SK-N-SH (cell line): ENCODE results near the gene LONP2. TPM values are rescaled to one million over a fixed set of nuclear protein-coding genes. Genes with fewer than 3 reads are reported as not detected.

Experiments
- CTCF ChIA-PET: fragments of 300-600, 350-600 bp; formaldehyde crosslinking; extraction: SDS; loops from one replicate; lab custom pipeline; 2021; lab: Yijun Ruan, JAX
- POLR2A ChIA-PET: fragments of 350-600 bp; sonication (Branson Sonifier 250); formaldehyde crosslinking; extraction: SDS; loops from one replicate; lab custom pipeline; 2020; ENCODE audit warnings: antibody characterized with exemption, inconsistent platforms; lab: Yijun Ruan, JAX
- DNase-seq: peaks from one replicate; pipeline ENCODE4 v3.0.0; 2012
- H2AFZ ChIP-seq: fragments of 200-600 bp; sonication (generic); 2 replicates; pipeline ENCODE4 v1.8.1; 2016; ENCODE audit warnings: antibody characterized with exemption, mild to moderate bottlenecking, low read depth
- H3F3A ChIP-seq: fragments of 200-600 bp; sonication (generic); replicated peaks from 2 replicates; pipeline ENCODE3; 2016; ENCODE audit warnings: antibody characterized with exemption, mild to moderate bottlenecking; ENCODE audit not compliant: insufficient read depth
- H3K27ac ChIP-seq, 2 experiments: fragments of 200-500 bp in 1 of 2; fragments of 200-600 bp in 1 of 2; sonication (Bioruptor generic) in 1 of 2; sonication (generic), shearing (Covaris generic) in 1 of 2; 2 replicates each; pipeline versions ENCODE4 v1.5.1 to v1.6.1; 2014 to 2016; ENCODE audit warnings: low read depth in 2 of 2, inconsistent platforms in 1 of 2, low read length in 1 of 2, mild to moderate bottlenecking in 1 of 2, mixed read lengths in 1 of 2
- H3K27me3 ChIP-seq: fragments of 200-600 bp; sonication (generic), shearing (Covaris generic); 2 replicates; pipeline ENCODE4 v1.6.1; 2016; ENCODE audit warnings: mixed run types; ENCODE audit not compliant: insufficient read depth
- H3K36me3 ChIP-seq, 2 experiments: fragments of 200-500 bp in 1 of 2; fragments of 200-600 bp in 1 of 2; sonication (Bioruptor generic) in 1 of 2; sonication (generic) in 1 of 2; replicated peaks in 1 of 2; 2 replicates each; pipeline versions ENCODE3 to v1.5.1; 2014 to 2016; ENCODE audit warnings: low read length in 1 of 2, mild to moderate bottlenecking in 1 of 2; ENCODE audit not compliant: insufficient read depth in 2 of 2, control insufficient read depth in 1 of 2
- H3K4me1 ChIP-seq, 2 experiments: fragments of 200-500 bp in 1 of 2; fragments of 200-600 bp in 1 of 2; sonication (Bioruptor generic) in 1 of 2; sonication (generic), shearing (Covaris generic) in 1 of 2; 2 replicates each; pipeline versions ENCODE4 v1.5.1 to v1.6.1; 2014 to 2016; ENCODE audit warnings: low read depth in 1 of 2, low read length in 1 of 2, mixed run types in 1 of 2; ENCODE audit not compliant: insufficient read depth in 2 of 2, control insufficient read depth in 1 of 2
- H3K4me2 ChIP-seq: fragments of 200-600 bp; sonication (generic), shearing (Covaris generic); 2 replicates; pipeline ENCODE4 v1.6.1; 2017; ENCODE audit warnings: mixed run types
- H3K4me3 ChIP-seq, 2 experiments: fragments of 200-500 bp in 1 of 2; fragments of 200-600 bp in 1 of 2; sonication (Bioruptor generic) in 1 of 2; sonication (generic), shearing (Covaris generic) in 1 of 2; 2 replicates each; pipeline versions ENCODE4 v1.5.1 to v1.8.1; 2014 to 2016; ENCODE audit warnings: low read depth in 2 of 2, inconsistent platforms in 1 of 2, low read length in 1 of 2, mild to moderate bottlenecking in 1 of 2, mixed read lengths in 1 of 2, moderate library complexity in 1 of 2
- H3K79me2 ChIP-seq: fragments of 200-600 bp; sonication (generic); 2 replicates; pipeline ENCODE4 v1.8.1; 2017; ENCODE audit warnings: mild to moderate bottlenecking; ENCODE audit not compliant: insufficient read depth
- H3K9ac ChIP-seq: fragments of 200-600 bp; sonication (generic); 2 replicates; pipeline ENCODE4 v1.6.1; 2017; ENCODE audit warnings: mixed run types
- H3K9me2 ChIP-seq: fragments of 200-600 bp; sonication (generic); 2 replicates; pipeline ENCODE4 v1.6.1; 2017; ENCODE audit warnings: mixed run types
- H3K9me3 ChIP-seq: fragments of 200-600 bp; sonication (generic); 2 replicates; pipeline ENCODE4 v1.6.1; 2017; ENCODE audit warnings: mixed run types, mild to moderate bottlenecking, moderate library complexity
- H4K20me1 ChIP-seq: fragments of 200-600 bp; sonication (generic); 2 replicates; pipeline ENCODE4 v1.6.1; 2017; ENCODE audit warnings: mild to moderate bottlenecking, mixed run types; ENCODE audit not compliant: insufficient read depth
- CHD2 ChIP-seq: fragments of 150-350 bp; IDR thresholded peaks from 2 replicates; pipeline ENCODE4 v1.6.1; 2018; ENCODE audit warnings: low read length; ENCODE audit not compliant: partially characterized antibody
- ELF1 ChIP-seq: IDR thresholded peaks from 2 replicates; pipeline ENCODE4 v1.4.0; 2012
- EZH2phosphoT487 ChIP-seq: fragments of 200-600 bp; sonication (generic); IDR thresholded peaks from 2 replicates; pipeline ENCODE4 v1.6.1; 2017; ENCODE audit warnings: low read depth, mixed run types, mild to moderate bottlenecking, antibody characterized with exemption, moderate library complexity, borderline replicate concordance
- FOXJ3 ChIP-seq: sonication (generic); formaldehyde crosslinking; IDR thresholded peaks from 2 replicates; pipeline ENCODE4 v1.5.1; 2020; ENCODE audit warnings: mild to moderate bottlenecking, missing genetic modification reagents
- GABPA ChIP-seq: IDR thresholded peaks from 2 replicates; pipeline ENCODE4 v1.4.0; 2012; ENCODE audit warnings: low read depth, mild to moderate bottlenecking
- JUND ChIP-seq: IDR thresholded peaks from 2 replicates; pipeline ENCODE4 v1.4.0; 2012
- NFIC ChIP-seq: IDR thresholded peaks from 2 replicates; pipeline ENCODE4 v1.4.0; 2012; ENCODE audit warnings: borderline replicate concordance
- NRF1 ChIP-seq: IDR thresholded peaks from 2 replicates; pipeline ENCODE4 v1.6.1; 2012; ENCODE audit warnings: low read depth, mild to moderate bottlenecking, low read length
- POLR2AphosphoS5 ChIP-seq: IDR thresholded peaks from 2 replicates; pipeline ENCODE4 v1.6.1; 2012; ENCODE audit warnings: low read depth, low read length
- RCOR1 ChIP-seq: fragments of 150-350 bp; IDR thresholded peaks from 2 replicates; pipeline ENCODE4 v1.6.1; 2017; ENCODE audit warnings: antibody characterized with exemption, low read length
- SIN3A ChIP-seq: IDR thresholded peaks from 2 replicates; pipeline ENCODE4 v1.6.1; 2012; ENCODE audit warnings: low read depth, mild to moderate bottlenecking, low read length, moderate library complexity, borderline replicate concordance
- SMC3 ChIP-seq: IDR thresholded peaks from 2 replicates; pipeline ENCODE4 v1.6.1; 2012; ENCODE audit warnings: low read depth, low read length, improper control_type of control experiment
- YY1 ChIP-seq: IDR thresholded peaks from 2 replicates; pipeline ENCODE4 v1.4.0; 2012; ENCODE audit warnings: low read depth, mild to moderate bottlenecking
- WGBS: methylation state at CpG from one replicate; pipeline ENCODE4 v1.1.6; 2017; ENCODE audit warnings: low lambda C conversion rate; 5-methylcytosine and 5-hydroxymethylcytosine counted together
- polyA plus RNA-seq, 3 experiments: library from polyadenylated mRNA; depleted of rRNA; stranded (reverse); fragments of >200 nt; gene quantifications; 2 replicates each; pipeline ENCODE4 v1.2.3, GENCODE V29; 2012
- TF ChIP-seq, protein P1 (sequence below): IDR thresholded peaks from 2 replicates; pipeline ENCODE4 v1.6.1; 2012; ENCODE audit warnings: mild to moderate bottlenecking, low read depth, low read length, moderate library complexity
- TF ChIP-seq, protein P2 (sequence below): fragments of 150-350 bp; IDR thresholded peaks from 2 replicates; pipeline ENCODE4 v1.6.1; 2017; ENCODE audit warnings: antibody characterized with exemption, low read length, low read depth, borderline replicate concordance
- TF ChIP-seq, protein P3 (sequence below): IDR thresholded peaks from 2 replicates; pipeline ENCODE4 v1.4.0; 2012; ENCODE audit warnings: low read depth

The LONP2 gene
- polyA plus RNA-seq, 1 of the 3 experiments (the other 2 are of a cell fraction), result 22.4 TPM

DNA sequence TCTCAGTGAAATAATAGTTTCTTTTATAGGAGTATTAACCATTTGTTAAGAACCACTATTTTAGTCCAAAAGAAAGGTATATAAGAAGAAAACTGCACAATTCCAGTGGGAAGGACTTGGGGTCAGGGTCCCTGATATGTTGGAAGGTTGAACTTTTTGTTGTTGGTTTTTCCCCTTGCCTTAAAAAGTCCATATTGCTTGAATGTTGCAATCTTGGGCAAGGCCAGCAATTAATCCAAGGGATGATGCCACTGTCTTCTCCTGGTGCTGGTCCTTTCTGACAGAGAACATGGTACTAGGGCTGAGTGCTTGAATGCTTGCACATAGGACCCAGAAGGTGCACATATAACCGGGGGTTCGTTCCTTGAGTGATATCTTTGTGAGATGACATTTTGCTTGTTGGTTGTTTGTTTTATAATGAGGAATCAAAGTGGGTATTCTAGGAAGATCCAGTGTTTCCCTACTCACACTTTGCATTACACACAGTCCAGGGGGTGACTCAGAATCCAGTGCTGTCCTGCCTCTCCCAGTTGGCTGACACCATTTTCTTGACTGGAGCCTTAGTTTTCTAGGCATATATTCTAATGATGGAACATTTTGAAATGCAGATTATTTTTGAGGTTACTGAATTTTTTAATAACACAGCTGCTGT is 86.2 kb downstream of the LONP2 start:
- CTCF ChIA-PET, result no interaction called here
- H3K79me2 ChIP-seq, result no peaks in the 10 kb centered on the region
- H3K4me1 ChIP-seq, result no peaks in the 10 kb centered on the region
- no peak for DNase-seq
- H3K4me3 ChIP-seq, result no peak overlapping the region
- no peak for TF ChIP-seq SIN3A
- TF ChIP-seq EZH2phosphoT487, result no peak
- TF ChIP-seq NFIC, result no peak
- no peak for TF ChIP-seq GABPA
- TF ChIP-seq RCOR1, result no peak
- TF ChIP-seq, protein P1, sequence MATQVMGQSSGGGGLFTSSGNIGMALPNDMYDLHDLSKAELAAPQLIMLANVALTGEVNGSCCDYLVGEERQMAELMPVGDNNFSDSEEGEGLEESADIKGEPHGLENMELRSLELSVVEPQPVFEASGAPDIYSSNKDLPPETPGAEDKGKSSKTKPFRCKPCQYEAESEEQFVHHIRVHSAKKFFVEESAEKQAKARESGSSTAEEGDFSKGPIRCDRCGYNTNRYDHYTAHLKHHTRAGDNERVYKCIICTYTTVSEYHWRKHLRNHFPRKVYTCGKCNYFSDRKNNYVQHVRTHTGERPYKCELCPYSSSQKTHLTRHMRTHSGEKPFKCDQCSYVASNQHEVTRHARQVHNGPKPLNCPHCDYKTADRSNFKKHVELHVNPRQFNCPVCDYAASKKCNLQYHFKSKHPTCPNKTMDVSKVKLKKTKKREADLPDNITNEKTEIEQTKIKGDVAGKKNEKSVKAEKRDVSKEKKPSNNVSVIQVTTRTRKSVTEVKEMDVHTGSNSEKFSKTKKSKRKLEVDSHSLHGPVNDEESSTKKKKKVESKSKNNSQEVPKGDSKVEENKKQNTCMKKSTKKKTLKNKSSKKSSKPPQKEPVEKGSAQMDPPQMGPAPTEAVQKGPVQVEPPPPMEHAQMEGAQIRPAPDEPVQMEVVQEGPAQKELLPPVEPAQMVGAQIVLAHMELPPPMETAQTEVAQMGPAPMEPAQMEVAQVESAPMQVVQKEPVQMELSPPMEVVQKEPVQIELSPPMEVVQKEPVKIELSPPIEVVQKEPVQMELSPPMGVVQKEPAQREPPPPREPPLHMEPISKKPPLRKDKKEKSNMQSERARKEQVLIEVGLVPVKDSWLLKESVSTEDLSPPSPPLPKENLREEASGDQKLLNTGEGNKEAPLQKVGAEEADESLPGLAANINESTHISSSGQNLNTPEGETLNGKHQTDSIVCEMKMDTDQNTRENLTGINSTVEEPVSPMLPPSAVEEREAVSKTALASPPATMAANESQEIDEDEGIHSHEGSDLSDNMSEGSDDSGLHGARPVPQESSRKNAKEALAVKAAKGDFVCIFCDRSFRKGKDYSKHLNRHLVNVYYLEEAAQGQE, result no peak
- TF ChIP-seq CHD2, result no peak
- TF ChIP-seq POLR2AphosphoS5, result no peak
- TF ChIP-seq NRF1, result no peak
- TF ChIP-seq YY1, result no peak
- TF ChIP-seq, protein P2, sequence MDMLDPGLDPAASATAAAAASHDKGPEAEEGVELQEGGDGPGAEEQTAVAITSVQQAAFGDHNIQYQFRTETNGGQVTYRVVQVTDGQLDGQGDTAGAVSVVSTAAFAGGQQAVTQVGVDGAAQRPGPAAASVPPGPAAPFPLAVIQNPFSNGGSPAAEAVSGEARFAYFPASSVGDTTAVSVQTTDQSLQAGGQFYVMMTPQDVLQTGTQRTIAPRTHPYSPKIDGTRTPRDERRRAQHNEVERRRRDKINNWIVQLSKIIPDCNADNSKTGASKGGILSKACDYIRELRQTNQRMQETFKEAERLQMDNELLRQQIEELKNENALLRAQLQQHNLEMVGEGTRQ, result no peak
- TF ChIP-seq FOXJ3 (CRISPR knock-in tag), result no peak
- no peak for TF ChIP-seq JUND
- TF ChIP-seq, protein P3, sequence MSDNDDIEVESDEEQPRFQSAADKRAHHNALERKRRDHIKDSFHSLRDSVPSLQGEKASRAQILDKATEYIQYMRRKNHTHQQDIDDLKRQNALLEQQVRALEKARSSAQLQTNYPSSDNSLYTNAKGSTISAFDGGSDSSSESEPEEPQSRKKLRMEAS, result no peak
- no peak for TF ChIP-seq ELF1
- TF ChIP-seq SMC3, result no peak
- H2AFZ ChIP-seq, result no peak overlapping the region
- no peaks in the 10 kb centered on the region for H3K9me2 ChIP-seq
- no peak overlapping the region for H3K27ac ChIP-seq
- H3K4me2 ChIP-seq, result no peak overlapping the region
- H3K36me3 ChIP-seq, result peaks cover 18 to 19% of the 10 kb centered on the region in 2 experiments
- no peak overlapping the region for H3K9ac ChIP-seq
- H3F3A ChIP-seq, result no peaks in the 10 kb centered on the region
- WGBS, result 100% methylated on average over 2 of the region's 2 CpGs
- no peaks in the 10 kb centered on the region for H4K20me1 ChIP-seq
- no peaks in the 10 kb centered on the region for H3K27me3 ChIP-seq
- no peaks in the 10 kb centered on the region for H3K9me3 ChIP-seq
- POLR2A ChIA-PET, result no interaction called here
